ENCODE data around the gene GPX3.

Gene GPX3

DNA sequence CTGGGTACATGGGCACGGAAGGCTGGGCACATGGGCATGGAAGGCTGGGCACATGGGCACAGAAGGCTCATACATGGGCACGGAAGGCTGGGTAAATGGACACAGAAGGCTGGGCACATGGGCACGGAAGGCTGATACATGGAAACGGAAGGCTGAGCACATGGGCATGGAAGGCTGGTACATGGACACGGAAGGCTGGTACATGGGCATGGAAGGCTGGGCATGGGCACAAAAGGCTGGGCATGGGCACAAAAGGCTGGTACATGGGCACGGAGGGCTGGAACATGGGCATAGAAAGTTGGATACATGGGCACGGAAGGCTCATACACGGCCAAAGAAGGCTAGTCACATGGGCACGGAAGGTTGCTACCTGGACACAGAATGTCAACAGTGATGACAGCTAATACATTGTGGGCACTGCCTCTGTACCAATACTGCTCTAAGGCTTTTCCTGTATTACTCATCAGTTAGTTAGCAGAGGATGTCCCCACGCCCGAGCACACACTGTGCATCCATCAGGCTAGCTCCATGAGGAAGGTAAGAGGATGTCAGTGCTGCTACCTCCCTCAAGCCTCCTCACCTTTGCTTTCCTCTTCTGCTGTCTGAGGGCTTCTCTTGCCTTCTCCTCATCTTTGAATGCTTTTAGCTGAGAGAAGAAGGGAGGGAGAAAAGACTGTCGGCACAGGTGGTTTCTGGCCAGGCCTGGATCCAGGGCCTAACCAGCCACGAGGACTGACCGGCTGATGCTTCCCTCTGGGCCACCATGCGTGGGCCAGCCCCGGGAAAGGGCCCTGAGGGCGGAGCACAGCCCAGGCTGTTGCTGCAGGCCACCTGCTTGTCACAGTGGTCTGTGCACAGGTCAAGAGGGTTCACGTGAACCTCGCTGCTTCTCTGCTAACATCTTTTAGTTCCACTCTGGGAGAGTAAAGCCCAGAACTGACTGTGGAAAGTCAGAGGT lies 14.3 kb downstream of the GPX3 start:
- no peak for DNase-seq (ENCODE audit: low read depth in 3 of 3)

GRCh38 chr5:151036556-151036955 lies 16.2 kb downstream of the GPX3 start:
- no peak for DNase-seq (ENCODE audit: low read depth in 3 of 3)

DNA sequence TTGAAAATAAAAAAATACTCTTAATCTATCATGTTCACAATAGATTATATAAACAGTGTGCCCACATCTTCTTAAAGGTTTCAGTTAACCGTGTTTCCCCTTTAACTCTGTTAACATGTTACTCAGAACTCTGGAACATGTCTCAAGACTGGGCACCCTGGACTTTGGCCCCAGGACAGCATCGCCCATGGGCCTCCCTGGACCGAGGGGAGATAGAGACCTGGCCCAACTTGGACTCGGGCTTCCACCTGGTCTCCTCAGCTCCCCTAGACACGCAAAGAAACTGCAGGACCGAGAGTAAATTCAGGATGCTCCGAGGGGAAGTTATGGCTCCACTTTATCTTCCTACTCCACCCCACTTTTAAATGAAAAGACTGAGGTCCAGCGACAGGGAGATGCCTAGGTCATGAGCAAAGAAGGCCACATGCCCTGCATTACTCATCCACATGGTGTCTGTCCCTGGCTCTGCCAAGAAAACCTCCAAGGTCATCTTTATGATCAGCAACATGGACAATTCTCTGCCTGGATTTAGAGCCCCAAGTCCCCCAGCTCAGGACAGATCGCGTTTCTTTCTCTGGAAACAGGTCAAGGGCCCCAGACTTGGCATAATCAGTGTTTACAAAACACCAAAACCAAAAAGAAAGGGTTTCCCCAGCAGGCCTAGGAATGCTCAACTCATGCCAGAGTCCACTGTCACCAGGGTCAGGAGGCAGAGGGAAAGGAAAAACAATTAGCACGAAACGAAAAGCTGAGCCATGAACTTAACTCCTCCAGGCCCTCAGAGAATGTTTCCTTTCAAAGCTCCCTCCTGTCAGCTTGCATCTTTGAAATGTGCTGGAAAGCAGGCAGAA lies 17.4 kb downstream of the GPX3 start:
- no peak for DNase-seq (ENCODE audit: low read depth in 3 of 3)

- DNase-seq (ENCODE audit: low read depth in 3 of 3) = no peak
These were observed 18.0 kb downstream of the GPX3 start for GRCh38 chr5:151038412-151038745.

DNA sequence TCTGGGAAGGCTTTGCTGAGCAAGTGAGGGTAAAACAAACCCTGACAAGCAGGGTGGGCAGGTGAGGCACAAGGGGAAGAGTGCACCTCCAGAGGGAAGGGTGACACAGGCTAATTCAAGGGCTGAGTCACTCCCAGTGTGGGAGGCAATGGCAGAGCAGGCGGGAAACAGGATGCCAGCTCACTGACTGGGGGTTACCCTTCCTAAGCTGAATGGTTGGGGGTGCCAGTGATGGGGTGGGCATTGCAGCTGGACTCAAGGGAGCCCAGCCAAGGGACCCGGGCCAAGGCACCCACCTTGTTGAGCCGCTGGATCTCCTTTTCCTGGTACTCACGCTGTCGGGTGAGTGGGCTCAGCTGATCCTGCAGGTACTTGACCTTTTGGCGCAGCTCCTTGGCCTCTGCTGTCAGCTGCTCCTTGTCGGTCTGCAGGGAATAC lies 18.4 kb downstream of the GPX3 start:
- DNase-seq (ENCODE audit: low read depth in 3 of 3) = no peak

DNA sequence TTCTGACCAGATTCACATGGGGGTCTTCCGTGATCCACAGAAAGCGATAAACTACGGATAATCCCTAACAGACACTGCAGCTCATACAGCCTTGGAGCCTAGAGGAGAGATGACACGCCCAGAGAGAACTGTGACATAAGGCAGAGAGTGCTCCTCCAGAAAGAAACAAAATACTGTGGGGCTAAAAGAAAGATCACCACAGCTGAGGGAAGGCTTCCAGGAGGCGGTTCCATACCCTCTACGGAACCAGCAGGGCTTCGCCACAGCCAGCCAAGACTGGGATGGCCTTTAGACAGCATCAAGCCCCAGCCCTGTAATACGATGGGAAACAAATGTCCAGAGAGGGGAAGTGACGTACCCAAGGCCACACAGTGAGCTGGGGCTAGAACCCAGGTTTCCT lies 19.3 kb downstream of the GPX3 start:
- no peak for DNase-seq (ENCODE audit: low read depth in 3 of 3)

GRCh38 chr5:151040211-151040747 lies 19.9 kb downstream of the GPX3 start:
- no peak for DNase-seq (ENCODE audit: low read depth in 3 of 3)

- DNase-seq (ENCODE audit: low read depth in 3 of 3) = no peak
These were observed 21.3 kb downstream of the GPX3 start for GRCh38 chr5:151041577-151042268.

- no peak for DNase-seq (ENCODE audit: low read depth in 3 of 3)
These were observed 22.2 kb downstream of the GPX3 start for GRCh38 chr5:151042453-151043093.

GRCh38 chr5:151047814-151048425 lies 27.5 kb downstream of the GPX3 start:
- no peak for DNase-seq (ENCODE audit: low read depth in 3 of 3)

GRCh38 chr5:151048526-151048925 lies 28.1 kb downstream of the GPX3 start:
- DNase-seq (ENCODE audit: low read depth in 3 of 3) = no peak

GRCh38 chr5:151051066-151051930 lies 30.9 kb downstream of the GPX3 start:
- peak; percentile 34 to 56 (median 50) for DNase-seq (ENCODE audit: low read depth in 3 of 3)

DNA sequence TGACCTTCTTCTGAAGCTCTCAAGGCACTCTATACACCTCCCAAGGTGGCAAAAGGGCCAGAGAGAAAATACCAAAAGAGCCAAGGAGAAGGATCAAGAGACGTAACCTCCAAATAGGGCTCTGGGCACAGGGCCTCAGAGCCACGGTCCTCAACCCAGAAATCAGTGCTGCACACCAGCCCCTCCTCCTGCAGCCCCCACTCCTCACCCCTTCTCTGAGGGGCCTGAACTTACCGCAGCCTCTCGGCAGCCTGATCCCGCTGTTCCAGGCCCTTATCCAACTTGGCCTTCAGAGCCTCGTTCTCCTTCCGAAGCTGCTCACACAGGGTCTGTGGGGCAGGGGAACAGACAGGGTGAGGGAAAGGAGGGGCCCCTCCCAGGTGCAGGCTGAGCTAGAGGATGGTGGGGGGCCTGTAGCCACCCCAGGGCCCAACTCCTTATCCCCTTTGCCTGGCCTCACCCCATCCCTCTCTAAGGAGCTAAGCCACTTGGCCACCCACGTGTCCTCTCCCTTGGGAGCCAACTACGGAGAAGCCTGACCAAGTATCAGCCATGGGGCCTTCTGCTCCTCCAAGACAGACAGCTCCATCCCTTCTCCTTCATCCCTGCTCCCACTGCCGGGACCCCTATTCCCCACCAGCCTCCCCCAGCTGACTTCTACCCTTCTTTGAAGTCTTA lies 31.7 kb downstream of the GPX3 start:
- DNase-seq (ENCODE audit: low read depth in 3 of 3) = no peak

GRCh38 chr5:151052836-151053235 lies 32.4 kb downstream of the GPX3 start:
- no peak for DNase-seq (ENCODE audit: low read depth in 3 of 3)

DNA sequence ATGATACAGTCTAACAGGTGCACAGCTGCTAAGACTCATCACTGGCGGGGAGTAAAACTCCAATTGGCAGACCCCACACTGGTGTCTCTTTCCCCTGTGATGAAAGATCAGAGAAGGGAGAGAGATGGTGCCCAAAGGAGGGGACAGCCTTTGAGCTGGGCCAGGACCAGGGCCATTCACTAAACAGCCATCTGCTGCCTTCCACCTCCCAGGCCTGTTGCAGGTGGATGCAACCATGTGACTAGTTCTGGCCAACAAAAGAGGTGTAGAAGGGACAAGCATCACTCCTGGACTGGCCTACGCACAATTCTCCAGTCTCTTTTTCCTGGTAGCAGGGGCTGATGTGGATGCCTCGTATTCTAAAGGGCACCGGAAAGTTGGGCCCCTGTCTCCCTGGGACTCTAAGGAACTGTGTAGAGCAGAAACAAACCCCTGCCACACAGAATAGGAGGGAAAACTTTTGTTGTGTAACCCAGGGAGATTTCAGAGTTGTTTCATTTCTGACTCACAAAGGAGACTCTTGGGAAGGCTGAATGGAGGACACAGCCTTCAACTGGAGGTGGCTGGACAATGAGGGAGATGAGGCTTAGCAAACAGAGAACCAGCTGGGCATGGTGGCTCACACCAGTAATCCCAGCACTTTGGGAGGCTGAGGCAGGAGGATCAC lies 33.5 kb downstream of the GPX3 start:
- DNase-seq (ENCODE audit: low read depth in 3 of 3) = no peak

GRCh38 chr5:151054709-151055108 lies 34.3 kb downstream of the GPX3 start:
- DNase-seq (ENCODE audit: low read depth in 3 of 3) = no peak

DNA sequence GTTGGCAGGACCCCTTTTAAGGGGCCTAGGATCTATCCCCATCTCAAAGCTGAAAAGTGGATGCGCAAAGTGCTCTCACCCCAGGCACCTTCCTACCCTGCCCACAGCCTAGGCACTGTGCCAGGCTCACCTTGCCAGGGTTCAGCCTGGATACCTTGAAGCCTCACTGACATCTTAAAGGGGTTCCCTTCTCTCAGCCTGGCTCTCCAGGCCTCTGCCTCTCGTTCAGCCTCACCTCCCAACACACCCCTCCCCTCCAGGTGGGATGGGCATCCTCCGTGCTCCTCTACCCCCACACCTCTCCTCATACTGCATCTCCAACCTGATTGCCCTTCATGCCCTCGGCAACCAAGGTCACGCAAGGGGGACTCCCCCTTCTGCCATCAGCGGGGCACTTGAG lies 34.9 kb downstream of the GPX3 start:
- DNase-seq (ENCODE audit: low read depth in 3 of 3) = no peak

DNA sequence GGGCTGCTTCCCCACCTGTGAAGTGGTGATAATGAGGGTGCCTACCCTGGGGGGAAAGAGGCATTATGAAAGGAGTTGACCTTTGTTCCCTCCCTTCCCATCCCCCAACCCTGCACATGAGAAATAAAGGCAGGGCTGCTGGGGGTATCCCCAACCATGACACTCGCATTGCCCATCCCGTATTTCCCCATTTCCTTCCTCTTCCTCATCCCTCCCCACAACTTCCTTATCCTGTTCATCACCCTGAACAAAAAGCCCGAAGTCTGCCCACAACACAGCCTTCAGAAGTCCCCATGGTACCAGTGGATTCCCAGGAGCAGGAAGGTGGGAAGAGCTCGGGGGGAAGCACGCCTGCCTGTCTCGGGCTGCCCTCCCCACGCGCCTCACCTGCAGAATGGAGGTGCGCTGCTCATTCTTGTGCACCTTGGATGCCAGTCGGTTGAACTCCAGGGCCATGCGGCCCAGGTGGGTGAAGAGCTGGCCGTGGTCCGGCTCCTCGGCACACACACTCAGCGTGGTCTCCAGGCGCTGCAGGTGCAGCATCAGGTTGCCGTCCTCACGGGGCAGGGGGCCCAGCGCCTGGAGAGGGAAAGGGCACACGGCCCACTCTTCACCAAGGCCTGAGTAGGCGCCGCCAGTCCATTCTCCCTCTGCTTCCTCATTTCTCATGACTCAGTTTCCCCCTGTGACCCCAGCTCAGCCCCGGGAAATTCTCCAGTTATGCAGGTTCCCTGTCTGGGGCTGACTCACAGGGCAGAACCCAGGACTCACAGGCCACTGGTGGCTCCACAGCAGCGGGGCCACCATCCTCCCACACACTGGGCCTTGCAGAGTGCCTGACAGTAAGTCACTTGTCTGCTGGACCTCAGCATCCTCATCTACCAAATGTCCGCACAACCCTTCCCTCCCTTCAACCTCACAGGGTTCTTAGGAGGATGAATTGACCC lies 36.3 kb downstream of the GPX3 start:
- no peak for DNase-seq (ENCODE audit: low read depth in 3 of 3)
